ENCODE measurements around the gene CACNG7. TPM values are rescaled to one million over a fixed set of nuclear protein-coding genes. Genes with fewer than 3 reads are reported as not detected.

Gene CACNG7
- total and polyA plus RNA-seq, 2 donors (not counting 3 experiments of a cell fraction or from before 2014, with no cell fraction given), result 0.92 to 1.3 TPM

- Histone ChIP-seq H3K9me3 (replicated peaks; ENCODE audit: control insufficient read depth, insufficient read depth, low read length) (no peaks in the 10 kb centered on the region), H3K36me3 (ENCODE audit: control insufficient read depth in 2 of 2, extremely low read depth in 1 of 2, insufficient read depth in 2 of 2, low read length in 2 of 2) (no peaks in the 10 kb centered on the region), H4K20me1 (replicated peaks; ENCODE audit: control insufficient read depth, extremely low read depth, insufficient read depth, low read length) (no peaks in the 10 kb centered on the region), H3K9ac (replicated peaks; ENCODE audit: extremely low read depth, insufficient read depth, low read length) (no peak overlapping the region), H3K27ac (ENCODE audit: insufficient read depth, low read depth, low read length) (no peak overlapping the region), H3K9me1 (replicated peaks; ENCODE audit: control insufficient read depth, extremely low read depth, insufficient read depth, low read length) (no peaks in the 10 kb centered on the region), H3K4me2 (ENCODE audit: insufficient read depth, low read length) (no peak overlapping the region), H3K4me3 (replicated peaks in 1 of 3; ENCODE audit: insufficient read depth in 1 of 3, low read depth in 1 of 3, low read length in 3 of 3) (no peak overlapping the region), H3K27me3 (ENCODE audit: control insufficient read depth in 2 of 2, insufficient read depth in 2 of 2, low read length in 2 of 2) (peaks cover 4 to 12% of the 10 kb centered on the region in 2 experiments), H3K4me1 (ENCODE audit: control insufficient read depth, extremely low read depth, insufficient read depth, low read length) (no peaks in the 10 kb centered on the region), H2AFZ (ENCODE audit: low read depth, low read length) (no peak overlapping the region), H3K79me2 (ENCODE audit: control insufficient read depth, insufficient read depth, low read length) (no peaks in the 10 kb centered on the region)
- FAIRE-seq (no peak), DNase-seq (ENCODE audit: low read depth, low spot score) (no peak)
- dilution Hi-C loops (cut with MboI; ENCODE audit: extremely low pct_ligation_motif_present, low sequenced_read_pairs), result no loop called here
- POLR2A ChIA-PET, result no interaction called here
- BruUV-seq (replicated peaks), result no TSS peak
- intact Hi-C loops (cut with micrococcal nuclease), result no loop called here
- TF ChIP-seq FOS (IDR thresholded peaks at IDR 0.05; ENCODE audit: borderline replicate concordance, insufficient read depth, low read length) (no peak), POLR2AphosphoS5 (IDR thresholded peaks at IDR 0.05; ENCODE audit: insufficient read depth, low read depth, low read length) (no peak), EZH2 (IDR thresholded peaks at IDR 0.05; ENCODE audit: borderline replicate concordance, low read depth, low read length, severe bottlenecking) (no peak), JUN (IDR thresholded peaks at IDR 0.05; ENCODE audit: borderline replicate concordance, insufficient read depth, insufficient read length, low read depth) (no peak), POLR2A (IDR thresholded peaks at IDR 0.05; ENCODE audit: low read depth, low read length) (no peak), MAX (IDR thresholded peaks at IDR 0.05; ENCODE audit: insufficient read depth, insufficient read length) (no peak), GATA2 (IDR thresholded peaks at IDR 0.05; ENCODE audit: insufficient read depth, insufficient read length, low read depth, low read length) (no peak)
- CTCF ChIA-PET, result interaction anchor here (0.8 to 2.2 kb wide), 3 partner anchors 38 to 132 kb away, joined by 3 to 8 read pairs (median 5); no protein-coding TSS in a partner anchor
Observed at GRCh38 chr19:53897459-53897858, 11.6 kb upstream of the CACNG7 start.

GRCh38 chr19:53898166-53898565, 10.9 kb upstream of the CACNG7 start:
- ChIA-PET POLR2A (no interaction called here), CTCF (interaction anchor here (1.7 to 2.2 kb wide), 2 partner anchors 126 to 132 kb away, joined by 5 to 8 read pairs; no protein-coding TSS in a partner anchor)
- H3K9ac ChIP-seq (replicated peaks; ENCODE audit: extremely low read depth, insufficient read depth, low read length), result no peak overlapping the region
- no peaks in the 10 kb centered on the region for H3K4me1 ChIP-seq (ENCODE audit: control insufficient read depth, extremely low read depth, insufficient read depth, low read length)
- no peaks in the 10 kb centered on the region for H3K79me2 ChIP-seq (ENCODE audit: control insufficient read depth, insufficient read depth, low read length)
- FAIRE-seq (no peak), DNase-seq (ENCODE audit: low read depth, low spot score) (no peak)
- H3K4me3 ChIP-seq (replicated peaks in 1 of 3; ENCODE audit: insufficient read depth in 1 of 3, low read depth in 1 of 3, low read length in 3 of 3), result no peak overlapping the region
- H3K4me2 ChIP-seq (ENCODE audit: insufficient read depth, low read length), result no peak overlapping the region
- H3K9me1 ChIP-seq (replicated peaks; ENCODE audit: control insufficient read depth, extremely low read depth, insufficient read depth, low read length), result no peaks in the 10 kb centered on the region
- intact Hi-C loops (cut with micrococcal nuclease) (no loop called here), dilution Hi-C loops (cut with MboI; ENCODE audit: extremely low pct_ligation_motif_present, low sequenced_read_pairs) (no loop called here)
- TF ChIP-seq FOS (IDR thresholded peaks at IDR 0.05; ENCODE audit: borderline replicate concordance, insufficient read depth, low read length), result no peak
- TF ChIP-seq MAX (IDR thresholded peaks at IDR 0.05; ENCODE audit: insufficient read depth, insufficient read length), result no peak
- TF ChIP-seq JUN (IDR thresholded peaks at IDR 0.05; ENCODE audit: borderline replicate concordance, insufficient read depth, insufficient read length, low read depth), result no peak
- no peak for TF ChIP-seq EZH2 (IDR thresholded peaks at IDR 0.05; ENCODE audit: borderline replicate concordance, low read depth, low read length, severe bottlenecking)
- TF ChIP-seq MYC (IDR thresholded peaks at IDR 0.05; ENCODE audit: low read depth, low read length), result no peak
- no peak for TF ChIP-seq GATA2 (IDR thresholded peaks at IDR 0.05; ENCODE audit: insufficient read depth, insufficient read length, low read depth, low read length)
- no peak for TF ChIP-seq CTCF (IDR thresholded peaks at IDR 0.05; ENCODE audit: extremely low read depth in 1 of 2, insufficient read depth in 1 of 2, low read depth in 1 of 2, low read length in 2 of 2)
- TF ChIP-seq POLR2A (IDR thresholded peaks at IDR 0.05; ENCODE audit: low read depth, low read length), result no peak
- no peak for TF ChIP-seq POLR2AphosphoS5 (IDR thresholded peaks at IDR 0.05; ENCODE audit: insufficient read depth, low read depth, low read length)
- no peak overlapping the region for H2AFZ ChIP-seq (ENCODE audit: low read depth, low read length)
- H3K27ac ChIP-seq (ENCODE audit: insufficient read depth, low read depth, low read length), result no peak overlapping the region
- no TSS peak for BruUV-seq (replicated peaks)
- H4K20me1 ChIP-seq (replicated peaks; ENCODE audit: control insufficient read depth, extremely low read depth, insufficient read depth, low read length), result no peaks in the 10 kb centered on the region
- peaks cover 4 to 12% of the 10 kb centered on the region in 2 experiments for H3K27me3 ChIP-seq (ENCODE audit: control insufficient read depth in 2 of 2, insufficient read depth in 2 of 2, low read length in 2 of 2)
- no peaks in the 10 kb centered on the region for H3K36me3 ChIP-seq (ENCODE audit: control insufficient read depth in 2 of 2, extremely low read depth in 1 of 2, insufficient read depth in 2 of 2, low read length in 2 of 2)
- H3K9me3 ChIP-seq (replicated peaks; ENCODE audit: control insufficient read depth, insufficient read depth, low read length), result no peaks in the 10 kb centered on the region

Data from endothelial cell of umbilical vein (primary cell).